Activated CD4-positive, alpha-beta T cell treated with anti-CD3 and anti-CD28 coated beads for 4 hours (primary cell): Measurements from ENCODE around the gene CCDC71L.

Experiments
- DNase-seq, 2 donors: peaks; one replicate each; pipeline ENCODE4 v3.0.0-alpha.2; 2020

Gene CCDC71L

DNA sequence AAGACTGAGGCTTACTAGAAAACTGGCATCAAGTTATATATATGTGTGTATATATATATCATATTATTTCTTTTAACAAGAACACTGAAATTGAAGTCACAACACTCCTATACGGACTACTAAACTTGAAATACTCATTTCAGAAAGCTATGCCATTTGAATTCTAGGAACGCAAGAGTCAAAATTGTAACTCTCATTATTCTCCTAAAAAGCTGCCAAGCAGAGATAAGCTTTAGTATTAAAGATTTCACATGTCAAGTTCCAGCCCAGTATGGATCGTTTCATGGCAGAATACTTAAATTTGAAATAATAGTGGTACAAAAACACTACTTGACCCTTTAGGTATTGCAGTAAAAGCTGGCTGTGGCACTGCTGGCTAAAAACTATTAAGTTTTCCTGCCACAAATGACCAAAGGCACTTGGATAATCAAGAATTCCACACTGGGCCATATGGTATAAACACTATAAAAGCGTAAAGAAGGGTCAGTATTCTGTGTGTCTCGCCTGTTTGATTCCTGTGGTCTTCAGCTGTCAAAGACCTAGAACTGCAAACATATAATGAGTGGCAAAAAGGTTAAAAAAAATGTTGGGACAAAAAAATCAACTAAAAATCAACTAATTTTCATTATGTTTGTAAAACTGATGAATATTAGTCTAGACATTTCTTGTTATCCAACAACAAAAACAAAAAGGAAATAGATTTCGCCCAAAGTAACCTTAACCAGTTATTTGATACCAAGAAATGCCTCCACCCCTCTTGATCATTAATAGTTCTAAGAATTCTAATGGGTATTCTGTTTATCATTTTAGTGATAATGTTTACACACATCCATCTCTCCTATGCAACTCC lies 2.4 kb downstream of the CCDC71L start:
- no peak for DNase-seq

GRCh38 chr7:106657085-106657991 lies 3.6 kb downstream of the CCDC71L start:
- no peak for DNase-seq

- DNase-seq, result no peak
These were observed 5.1 kb downstream of the CCDC71L start for GRCh38 chr7:106655703-106656498.

- DNase-seq, result no peak
These were observed 7.5 kb downstream of the CCDC71L start for GRCh38 chr7:106653488-106653887.

DNA sequence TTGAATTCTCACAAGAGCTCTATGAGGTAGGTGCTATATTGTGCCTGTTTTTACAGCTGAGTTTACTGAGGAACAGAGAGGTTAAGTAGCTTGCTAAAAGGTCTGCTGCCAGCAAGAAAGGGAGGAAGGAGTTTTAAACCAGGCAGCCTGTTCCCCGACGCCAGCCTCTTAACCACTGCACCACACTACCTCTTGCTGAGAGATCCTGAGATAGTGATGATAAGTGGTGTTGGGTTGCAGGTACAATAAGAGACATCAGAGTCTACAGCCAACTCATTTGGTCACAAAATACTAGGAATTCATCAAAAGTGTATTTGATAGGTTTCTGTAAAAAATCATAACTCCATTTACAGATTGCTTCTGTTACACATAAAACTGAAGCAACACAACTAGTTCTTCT lies 8.0 kb downstream of the CCDC71L start:
- no peak for DNase-seq

GRCh38 chr7:106652092-106652491 lies 8.9 kb downstream of the CCDC71L start:
- DNase-seq, result no peak

DNA sequence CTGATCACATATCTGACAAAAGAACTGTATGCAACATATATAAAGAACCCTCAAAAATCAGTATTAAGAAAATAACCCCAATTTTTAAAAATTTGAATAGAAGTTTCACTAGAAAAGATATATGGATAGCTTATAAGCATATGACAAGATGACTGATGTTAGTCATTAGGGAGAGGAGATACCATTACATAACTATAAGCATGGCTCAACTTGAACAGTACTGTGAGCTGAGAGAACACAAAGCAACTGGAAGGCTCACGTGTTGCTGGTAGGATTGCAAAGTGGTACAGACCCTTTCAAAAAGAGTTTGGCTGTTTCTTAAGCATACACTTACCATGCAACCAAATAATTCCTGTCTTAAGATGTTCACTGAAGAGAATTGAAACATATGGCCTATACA lies 14.7 kb downstream of the CCDC71L start:
- no peak for DNase-seq

DNA sequence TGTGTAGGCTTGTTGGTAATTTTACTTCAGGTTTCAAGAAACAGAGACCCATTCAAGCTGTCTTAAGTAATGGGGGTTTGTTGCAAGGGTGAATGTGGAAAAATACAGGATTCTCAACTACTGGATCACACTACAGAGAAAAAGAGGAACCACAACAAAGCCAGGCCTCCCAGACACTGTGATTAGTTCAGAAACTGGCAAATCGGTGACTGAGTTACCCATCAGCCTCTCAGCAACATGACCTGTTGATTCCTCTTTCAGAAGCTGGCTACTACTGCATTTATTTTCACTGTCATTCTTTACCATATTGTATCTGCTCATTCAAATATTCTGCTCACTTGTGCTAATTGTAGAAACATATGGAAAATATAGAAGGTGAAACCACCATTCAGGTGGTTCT lies 16.0 kb downstream of the CCDC71L start:
- DNase-seq, result no peak

DNA sequence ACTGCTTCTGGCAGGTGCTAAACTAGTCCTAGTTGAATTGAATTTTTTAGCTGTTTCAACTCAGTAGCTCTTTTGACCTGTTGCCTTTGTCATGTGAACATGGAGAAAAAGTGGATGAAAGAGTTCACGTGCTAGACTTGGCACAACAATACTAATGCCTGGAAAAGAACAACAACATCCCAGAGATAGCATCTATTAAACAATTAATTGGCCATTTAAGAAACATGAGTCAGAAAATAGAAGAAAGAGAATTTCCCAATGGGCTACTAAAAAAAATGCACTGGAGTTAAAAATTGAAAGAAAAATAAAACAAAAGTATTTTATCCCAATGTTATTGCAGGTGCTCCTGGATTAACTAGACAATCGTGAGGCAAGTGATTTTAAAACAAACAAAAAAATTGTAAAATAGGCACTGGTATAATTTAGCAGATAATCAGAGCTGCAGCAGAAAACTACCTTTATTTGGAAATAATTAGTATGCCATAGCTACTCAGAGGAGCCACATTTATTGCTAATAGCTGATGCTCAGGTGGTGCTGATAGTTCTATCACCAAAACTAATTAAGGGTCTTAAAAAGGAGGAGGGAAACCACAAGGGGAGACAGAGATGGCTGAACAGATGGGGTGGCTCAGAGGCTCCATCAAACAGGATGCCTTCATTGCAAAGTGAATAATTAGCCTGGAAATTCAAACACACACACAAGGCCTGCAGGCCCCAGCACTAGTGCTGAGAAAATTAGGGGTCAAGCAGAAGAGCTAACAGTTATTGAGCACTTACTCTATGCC lies 17.6 kb downstream of the CCDC71L start:
- DNase-seq, result no peak

DNA sequence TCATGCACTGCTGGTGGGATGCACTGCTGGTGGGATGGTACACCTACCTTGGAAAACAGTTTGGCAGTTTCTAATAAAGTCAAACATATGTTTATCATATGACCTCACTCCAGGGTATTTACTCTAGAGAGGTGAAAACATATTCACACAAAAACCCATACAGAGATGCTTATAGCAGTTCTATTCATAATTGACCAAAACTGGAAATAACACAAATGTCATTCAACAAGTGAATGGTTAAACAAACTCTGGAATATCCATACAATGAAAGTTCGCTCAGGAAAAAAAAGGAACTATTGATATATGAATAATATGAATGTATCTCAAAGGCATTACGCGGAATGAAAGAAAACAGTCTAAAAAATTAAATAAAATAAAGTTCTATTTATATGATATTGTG lies 19.5 kb downstream of the CCDC71L start:
- no peak for DNase-seq

DNA sequence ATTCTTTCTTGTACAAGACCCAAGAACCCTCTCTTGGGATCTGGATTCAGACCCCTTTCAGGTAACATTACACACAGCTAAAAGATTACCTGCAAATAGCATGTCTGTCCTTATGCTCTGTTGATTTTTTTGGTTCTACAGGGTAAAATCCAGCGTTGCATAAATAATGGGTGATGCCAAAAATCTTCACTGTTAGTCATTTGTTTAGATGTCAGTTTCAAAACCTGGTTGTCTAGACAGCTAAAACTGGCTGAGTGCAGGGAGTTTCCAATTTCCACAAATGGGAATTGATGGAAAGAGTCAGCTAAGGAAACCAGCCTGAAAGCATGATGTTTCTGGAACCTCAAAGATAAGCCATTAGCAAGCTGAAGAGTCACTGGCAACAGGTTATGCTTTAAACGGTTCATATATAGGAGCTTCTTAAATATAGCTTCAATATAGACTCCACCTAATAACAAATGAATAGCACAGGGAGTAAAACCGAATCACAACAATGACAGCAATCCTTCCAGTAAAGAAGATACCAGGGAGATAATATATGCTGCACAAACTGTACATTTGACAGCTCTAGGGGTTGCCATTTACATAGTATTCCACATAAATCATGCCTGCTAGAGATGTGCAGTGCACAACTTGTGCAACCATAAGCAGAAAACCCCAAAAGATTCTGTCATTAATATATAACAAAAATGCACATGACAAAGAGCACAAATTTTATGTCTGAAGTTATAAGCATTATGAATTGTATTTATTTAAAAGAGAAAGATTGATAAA lies 20.4 kb downstream of the CCDC71L start:
- no peak for DNase-seq

GRCh38 chr7:106639476-106640334 lies 21.3 kb downstream of the CCDC71L start:
- DNase-seq, result no peak

- DNase-seq, result no peak
These were observed 25.5 kb downstream of the CCDC71L start for GRCh38 chr7:106635411-106635810.

GRCh38 chr7:106634958-106635357 lies 26.0 kb downstream of the CCDC71L start:
- no peak for DNase-seq

DNA sequence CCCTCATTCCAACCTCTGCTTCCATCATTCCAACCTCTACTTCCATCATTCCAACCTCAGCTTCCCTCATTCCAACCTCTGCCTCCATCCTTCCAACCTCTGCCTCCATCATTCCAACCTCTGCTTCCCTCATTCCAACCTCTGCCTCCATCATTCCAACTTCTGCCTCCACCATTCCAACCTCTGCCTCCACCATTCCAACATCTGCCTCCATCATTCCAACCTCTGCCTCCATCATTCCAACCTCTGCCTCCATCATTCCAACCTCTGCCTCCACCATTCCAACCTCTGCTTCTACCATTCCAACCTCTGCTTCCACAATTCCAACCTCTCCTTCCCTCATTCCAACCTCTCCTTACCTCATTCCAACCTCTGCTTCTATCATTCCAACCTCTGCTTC lies 30.3 kb downstream of the CCDC71L start:
- DNase-seq, result no peak

DNA sequence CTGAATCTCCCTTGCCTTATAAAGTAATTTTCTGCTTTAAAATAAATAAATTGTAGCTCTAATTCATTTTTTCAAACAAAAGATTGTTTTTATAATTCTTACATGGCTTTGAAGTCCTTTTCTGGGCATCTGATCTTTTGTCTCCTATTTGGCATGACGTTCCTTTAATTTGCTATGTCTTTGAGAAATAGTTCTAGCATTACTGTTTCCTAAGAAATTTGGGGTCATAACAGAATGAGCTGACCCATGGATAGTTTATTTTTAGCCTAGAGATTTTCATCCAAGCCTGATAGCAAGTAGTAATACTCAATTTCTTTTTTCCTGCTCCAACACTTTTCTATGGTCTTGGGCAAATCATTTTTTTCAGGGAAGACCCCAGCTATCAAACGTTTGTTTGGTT lies 31.4 kb downstream of the CCDC71L start:
- DNase-seq, result no peak

GRCh38 chr7:106626376-106627164 lies 34.4 kb downstream of the CCDC71L start:
- DNase-seq, result no peak

DNA sequence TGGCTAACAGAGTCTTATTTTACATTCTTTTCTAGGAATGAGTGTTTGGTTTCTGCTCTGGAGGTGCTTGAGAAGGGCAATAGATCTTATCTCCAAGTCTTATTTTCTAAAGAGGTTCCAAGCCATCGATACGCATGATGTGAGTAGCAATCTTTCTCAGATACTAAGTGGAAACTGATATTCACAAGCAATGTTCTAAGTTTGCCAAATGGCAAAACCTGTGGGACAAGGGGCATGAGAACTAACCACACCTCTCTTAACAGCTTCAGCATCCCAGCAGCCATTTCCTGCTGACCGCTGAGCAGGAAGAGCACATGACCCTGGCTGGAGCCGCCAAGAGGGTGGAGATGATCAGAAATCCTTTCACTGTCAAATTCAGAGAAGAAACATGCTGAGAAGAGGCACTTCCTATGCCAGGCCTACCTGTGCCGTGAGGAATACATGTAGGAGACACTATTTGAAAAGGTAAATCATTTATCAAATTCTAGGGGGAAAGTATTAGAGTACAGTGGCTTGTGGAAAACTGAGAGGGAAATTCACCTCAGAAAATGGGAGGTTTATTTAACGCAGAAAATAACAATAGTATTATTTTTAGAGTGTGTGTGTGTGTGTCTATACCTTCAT lies 35.2 kb downstream of the CCDC71L start:
- no peak for DNase-seq

DNA sequence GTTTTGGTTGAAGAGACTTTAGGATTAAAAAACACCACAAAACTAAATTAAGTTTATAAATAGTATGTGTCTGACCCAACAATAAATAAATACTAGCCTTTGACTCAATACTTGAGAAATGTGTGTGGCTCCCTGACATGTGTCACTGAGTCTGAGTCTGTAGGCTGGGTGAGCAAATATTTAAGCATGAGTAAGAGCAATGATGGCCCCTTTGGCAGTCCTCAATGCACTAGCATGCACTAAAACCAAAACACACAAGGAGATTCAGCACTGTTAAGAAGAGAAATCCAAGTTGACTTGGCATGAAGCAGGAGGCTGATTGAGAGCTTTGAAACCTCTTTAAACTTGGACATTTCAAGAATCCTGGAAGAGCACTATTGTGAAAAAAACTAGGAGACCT lies 37.1 kb downstream of the CCDC71L start:
- no peak for DNase-seq
